HEK293T (cell line): Measurements from ENCODE around the gene DMTF1.
"Not testable (repeated sequence)": the region's sequence is repeated elsewhere in the genome, so short reads cannot be mapped to it uniquely, and the experiment has no call there.

ENCODE experiments used
- CTCF ChIA-PET: fragments of 350-600 bp; formaldehyde crosslinking; extraction: SDS; loops from one replicate; lab custom pipeline; 2021; ENCODE audit warnings: antibody characterized with exemption, inconsistent platforms; lab: Yijun Ruan, JAX
- POLR2A ChIA-PET: fragments of 350-600 bp; formaldehyde crosslinking; extraction: SDS; loops from one replicate; lab custom pipeline; 2020; ENCODE audit warnings: antibody characterized with exemption, inconsistent platforms; lab: Yijun Ruan, JAX
- DNase-seq: peaks from one replicate; pipeline ENCODE4 v3.0.0; 2012; ENCODE audit warnings: mixed read lengths; ENCODE audit errors: extremely low spot score
- ARNT ChIP-seq: fragments of 450-650 bp; IDR thresholded peaks from 2 replicates; pipeline ENCODE4 v1.6.1; 2017; ENCODE audit warnings: mild to moderate bottlenecking
- BHLHE40 ChIP-seq: fragments of 450-650 bp; IDR thresholded peaks from 2 replicates; pipeline ENCODE4 v1.6.1; 2016; ENCODE audit warnings: mild to moderate bottlenecking, moderate library complexity, borderline replicate concordance
- CTBP1 ChIP-seq: fragments of 450-650 bp; IDR thresholded peaks from 2 replicates; pipeline ENCODE4 v1.6.1; 2016; ENCODE audit warnings: borderline replicate concordance
- ELF4 ChIP-seq: fragments of 450-650 bp; IDR thresholded peaks from 2 replicates; pipeline ENCODE4 v1.6.1; 2017; ENCODE audit warnings: antibody characterized with exemption
- FOXA1 ChIP-seq: fragments of 450-650 bp; IDR thresholded peaks from 2 replicates; pipeline ENCODE4 v1.6.1; 2016; ENCODE audit warnings: mild to moderate bottlenecking
- FOXK2 ChIP-seq: fragments of 450-650 bp; IDR thresholded peaks from 2 replicates; pipeline ENCODE4 v1.6.1; 2016; ENCODE audit warnings: mild to moderate bottlenecking
- FOXM1 ChIP-seq: fragments of 450-650 bp; IDR thresholded peaks from 2 replicates; pipeline ENCODE4 v1.6.1; 2017; ENCODE audit warnings: mild to moderate bottlenecking, borderline replicate concordance
- HDGF ChIP-seq: fragments of 450-650 bp; IDR thresholded peaks from 2 replicates; pipeline ENCODE4 v1.6.1; 2017; ENCODE audit warnings: antibody characterized with exemption, borderline replicate concordance
- L3MBTL2 ChIP-seq: fragments of 450-650 bp; conservative IDR thresholded peaks from 2 replicates; pipeline ENCODE4 v1.6.1; 2016; ENCODE audit warnings: mild to moderate bottlenecking
- LEF1 ChIP-seq: fragments of 450-650 bp; IDR thresholded peaks from 2 replicates; pipeline ENCODE4 v1.6.1; 2017; ENCODE audit warnings: mild to moderate bottlenecking, borderline replicate concordance
- NFRKB ChIP-seq: fragments of 450-650 bp; IDR thresholded peaks from 2 replicates; pipeline ENCODE4 v1.6.1; 2016; ENCODE audit warnings: mild to moderate bottlenecking, moderate library complexity
- SP1 ChIP-seq: fragments of 450-650 bp; IDR thresholded peaks from 2 replicates; pipeline ENCODE4 v1.6.1; 2017
- SUZ12 ChIP-seq: fragments of 450-650 bp; IDR thresholded peaks from 2 replicates; pipeline ENCODE4 v1.6.1; 2016; ENCODE audit warnings: mild to moderate bottlenecking
- TARDBP ChIP-seq: fragments of 450-650 bp; IDR thresholded peaks from 2 replicates; pipeline ENCODE4 v1.6.1; 2016
- ZNF384 ChIP-seq: fragments of 450-650 bp; IDR thresholded peaks from 2 replicates; pipeline ENCODE4 v1.6.1; 2016
- TF ChIP-seq, protein P1 (sequence below): fragments of 450-650 bp; IDR thresholded peaks from 2 replicates; pipeline ENCODE4 v1.6.1; 2016

The DMTF1 gene

DNA sequence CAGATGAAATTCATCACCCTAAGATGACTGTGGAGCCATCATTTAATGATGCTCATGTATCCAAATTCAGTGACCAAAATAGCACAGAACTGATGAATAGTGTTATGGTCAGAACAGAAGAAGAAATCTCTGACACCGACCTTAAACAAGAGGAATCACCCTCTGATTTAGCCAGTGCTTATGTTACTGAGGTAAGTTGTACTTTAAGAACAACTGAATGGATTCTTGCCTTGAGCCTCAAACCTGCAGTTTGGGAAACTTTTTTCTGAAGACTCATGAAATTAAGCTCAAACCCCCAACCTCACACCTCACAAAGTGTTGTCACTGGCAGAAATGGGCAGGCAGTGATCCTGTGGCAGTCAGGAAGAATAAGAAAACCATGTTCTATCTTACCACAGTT is 41.7 kb downstream of the DMTF1 start:
- CTCF ChIA-PET: no interaction called here
- no peak for TF ChIP-seq NFRKB
- TF ChIP-seq FOXA1: no peak
- TF ChIP-seq FOXM1: no peak
- TF ChIP-seq ZNF384: no peak
- TF ChIP-seq LEF1: no peak
- no peak for TF ChIP-seq CTBP1
- TF ChIP-seq BHLHE40: no peak
- DNase-seq: no peak
- POLR2A ChIA-PET: no interaction called here

DNA sequence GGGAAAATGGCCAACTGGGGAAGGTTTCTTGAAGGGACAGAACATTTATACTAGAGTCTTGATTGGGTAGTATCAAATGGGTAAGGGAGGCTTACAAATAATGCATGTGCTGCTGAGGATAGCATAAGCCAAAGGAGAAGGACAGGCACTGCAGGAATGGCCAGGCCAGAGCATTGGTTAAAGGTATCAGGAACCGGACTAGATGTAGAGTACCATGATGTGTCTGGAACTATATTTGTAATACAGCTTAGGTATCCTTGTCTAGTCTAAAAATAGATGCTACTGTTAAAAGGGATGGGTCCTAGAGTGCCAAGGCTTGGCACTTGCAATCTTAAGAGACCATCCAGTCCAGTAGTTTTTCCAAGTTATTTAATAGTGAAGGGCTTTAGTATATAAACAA is 47.0 kb downstream of the DMTF1 start:
- POLR2A ChIA-PET: interaction anchor here (1.3 to 1.6 kb wide), 2 partner anchors 20 to 47 kb away, joined by 4 to 5 read pairs; partner anchors contain the start of genes DMTF1 and TMEM243

DNA sequence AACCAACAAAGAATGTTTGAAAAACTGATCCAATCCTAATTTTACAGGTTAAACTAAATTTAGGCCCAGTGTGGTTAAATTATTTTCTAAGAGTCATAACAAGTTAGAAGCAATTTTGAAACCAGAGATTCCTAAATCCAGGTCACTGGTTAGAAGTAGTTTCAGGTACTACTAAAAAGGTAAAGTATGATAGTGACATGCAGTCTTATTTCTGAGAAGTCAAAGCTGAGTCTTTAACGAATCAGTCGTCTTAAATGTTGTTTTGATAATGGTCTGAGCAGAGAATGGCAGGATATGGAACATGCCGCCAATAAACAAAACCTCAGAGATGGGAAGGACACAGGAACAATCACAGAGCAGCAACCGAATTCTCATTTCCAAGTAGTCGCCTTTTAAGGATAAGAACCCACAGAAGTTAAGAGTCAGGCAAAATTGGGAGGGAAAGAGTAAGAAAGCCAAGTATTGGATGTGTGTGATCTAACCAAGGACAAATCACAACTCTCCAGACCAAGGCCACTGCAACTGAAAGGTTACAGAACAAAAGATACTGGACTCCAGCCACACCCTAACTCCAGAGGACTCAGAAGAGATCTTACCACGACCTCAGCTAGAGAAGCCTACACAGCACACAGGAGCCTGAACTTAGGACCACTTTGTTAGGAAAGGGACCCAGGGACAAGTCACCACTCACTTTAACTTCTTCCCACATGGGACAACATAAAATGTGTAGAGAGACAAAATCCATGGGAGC is 47.6 kb downstream of the DMTF1 start:
- POLR2A ChIA-PET: interaction anchor here (1.6 kb wide), 1 partner anchor 19 kb away, joined by 4 read pairs; the partner anchor contains the start of gene TMEM243
- TF ChIP-seq ZNF384 (no peak), LEF1 (no peak), L3MBTL2 (no peak), HDGF (no peak), SUZ12 (no peak), BHLHE40 (no peak), FOXK2 (no peak), TARDBP (no peak), ELF4 (no peak), CTBP1 (no peak), FOXM1 (no peak), ARNT (no peak), NFRKB (no peak), SP1 (no peak), FOXA1 (no peak)
- TF ChIP-seq, protein P1, sequence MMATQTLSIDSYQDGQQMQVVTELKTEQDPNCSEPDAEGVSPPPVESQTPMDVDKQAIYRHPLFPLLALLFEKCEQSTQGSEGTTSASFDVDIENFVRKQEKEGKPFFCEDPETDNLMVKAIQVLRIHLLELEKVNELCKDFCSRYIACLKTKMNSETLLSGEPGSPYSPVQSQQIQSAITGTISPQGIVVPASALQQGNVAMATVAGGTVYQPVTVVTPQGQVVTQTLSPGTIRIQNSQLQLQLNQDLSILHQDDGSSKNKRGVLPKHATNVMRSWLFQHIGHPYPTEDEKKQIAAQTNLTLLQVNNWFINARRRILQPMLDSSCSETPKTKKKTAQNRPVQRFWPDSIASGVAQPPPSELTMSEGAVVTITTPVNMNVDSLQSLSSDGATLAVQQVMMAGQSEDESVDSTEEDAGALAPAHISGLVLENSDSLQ: no peak
- no peak for DNase-seq
- CTCF ChIA-PET: no interaction called here

More for the DNA sequence above, 47.0 kb downstream of the DMTF1 start:
- no peak for TF ChIP-seq SP1
- TF ChIP-seq ZNF384: no peak
- TF ChIP-seq, protein P1: no peak
- TF ChIP-seq FOXA1: no peak
- no peak for TF ChIP-seq FOXM1
- no peak for TF ChIP-seq BHLHE40
- DNase-seq: no peak
- CTCF ChIA-PET: no interaction called here

DNA sequence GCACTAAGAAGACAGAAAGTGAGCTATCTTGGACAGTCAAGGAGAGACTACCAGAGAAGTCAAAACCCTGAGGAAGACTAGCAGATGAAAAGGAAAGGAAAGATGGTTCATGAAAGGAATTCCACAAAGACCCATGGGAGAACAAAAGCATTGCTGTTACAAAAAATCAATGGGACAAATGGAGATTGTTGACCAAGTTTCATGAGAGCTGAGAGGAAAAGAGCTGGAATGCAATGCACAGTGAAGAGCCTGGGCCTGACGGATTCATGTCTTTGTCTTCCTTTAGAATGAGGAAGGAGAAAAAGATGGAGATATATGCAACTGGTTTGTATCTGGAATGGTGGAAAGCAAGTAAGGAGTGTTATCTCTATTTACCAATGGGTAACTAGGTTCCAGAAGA is 50.0 kb downstream of the DMTF1 start:
- ChIA-PET CTCF (interaction anchor here (0.7 kb wide), 1 partner anchor 214 kb away, joined by 3 read pairs; no protein-coding TSS in a partner anchor), POLR2A (interaction anchor here (1.2 kb wide), 1 partner anchor 18 kb away, joined by 3 read pairs; no protein-coding TSS in a partner anchor)
- no peak for TF ChIP-seq ELF4
- no peak for TF ChIP-seq BHLHE40
- no peak for TF ChIP-seq HDGF
- no peak for TF ChIP-seq LEF1
- TF ChIP-seq FOXA1: no peak
- TF ChIP-seq, protein P1: no peak
- no peak for TF ChIP-seq SUZ12
- TF ChIP-seq SP1: no peak
- no peak for TF ChIP-seq NFRKB
- no peak for TF ChIP-seq ARNT
- no peak for TF ChIP-seq CTBP1
- no peak for TF ChIP-seq L3MBTL2
- no peak for TF ChIP-seq ZNF384
- TF ChIP-seq FOXM1: no peak
- no peak for TF ChIP-seq FOXK2
- TF ChIP-seq TARDBP: no peak
- no peak for DNase-seq

DNA sequence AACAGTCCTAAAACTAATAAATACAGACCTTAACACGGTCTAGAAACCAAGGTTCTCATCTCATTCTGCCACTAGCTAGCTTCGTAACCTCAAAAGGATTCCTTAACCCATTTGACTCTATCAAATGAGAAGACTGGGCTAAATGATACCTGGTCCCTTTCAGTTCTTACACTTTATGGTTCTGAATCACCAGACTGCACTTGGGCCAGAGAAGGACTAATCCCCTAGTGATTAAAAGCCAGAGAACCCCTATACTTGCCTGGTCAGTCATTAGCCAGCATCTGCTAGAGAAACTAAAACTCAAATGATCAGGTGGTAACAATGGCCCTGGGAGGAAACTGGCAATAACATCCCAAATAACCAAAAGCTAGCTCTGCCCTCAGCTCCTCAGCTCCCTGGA is 50.5 kb downstream of the DMTF1 start:
- ChIA-PET CTCF (no interaction called here), POLR2A (interaction anchor here (1.2 kb wide), 1 partner anchor 18 kb away, joined by 3 read pairs; no protein-coding TSS in a partner anchor)
- no peak for TF ChIP-seq ARNT
- TF ChIP-seq HDGF: no peak
- TF ChIP-seq L3MBTL2: no peak; the same call in 1 of the 2 replicates
- TF ChIP-seq NFRKB: no peak
- TF ChIP-seq BHLHE40: no peak
- TF ChIP-seq FOXK2: no peak
- TF ChIP-seq SUZ12: no peak
- TF ChIP-seq ELF4: no peak
- TF ChIP-seq CTBP1: no peak
- no peak for TF ChIP-seq FOXA1
- TF ChIP-seq SP1: no peak
- TF ChIP-seq TARDBP: no peak
- TF ChIP-seq ZNF384: no peak
- no peak for TF ChIP-seq LEF1
- TF ChIP-seq, protein P1: no peak
- DNase-seq: no peak

DNA sequence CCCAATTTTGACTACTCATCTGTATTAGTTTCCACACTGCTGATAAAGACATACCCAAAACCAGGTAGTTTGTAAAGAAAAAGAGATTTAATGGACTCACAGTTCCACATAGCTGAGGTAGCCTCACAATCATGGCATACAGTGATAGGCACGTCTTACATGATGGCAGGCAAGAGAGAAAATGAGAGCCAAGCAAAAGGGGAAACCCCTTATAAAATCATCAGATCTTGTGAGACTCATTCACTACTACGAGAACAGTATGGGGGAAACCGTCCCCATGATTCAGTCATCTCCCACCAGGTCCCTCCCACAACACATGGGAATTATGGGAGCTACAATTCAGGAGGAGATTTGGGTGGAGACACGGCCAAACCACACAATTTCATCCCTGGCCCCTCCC is 51.7 kb downstream of the DMTF1 start:
- CTCF ChIA-PET, DNase-seq, POLR2A ChIA-PET: not testable (repeated sequence)
